HG02943 (cell line): ENCODE results near the gene SLX4IP.

Experiments used
- ATAC-seq: cut with Tn5 transposase; IDR thresholded peaks from one replicate; pipeline ENCODE4 v1.9.1; 2021; ENCODE audit warnings: mild to moderate bottlenecking, low read depth, moderate library complexity; ENCODE audit not compliant: unreplicated experiment

SLX4IP gene

DNA sequence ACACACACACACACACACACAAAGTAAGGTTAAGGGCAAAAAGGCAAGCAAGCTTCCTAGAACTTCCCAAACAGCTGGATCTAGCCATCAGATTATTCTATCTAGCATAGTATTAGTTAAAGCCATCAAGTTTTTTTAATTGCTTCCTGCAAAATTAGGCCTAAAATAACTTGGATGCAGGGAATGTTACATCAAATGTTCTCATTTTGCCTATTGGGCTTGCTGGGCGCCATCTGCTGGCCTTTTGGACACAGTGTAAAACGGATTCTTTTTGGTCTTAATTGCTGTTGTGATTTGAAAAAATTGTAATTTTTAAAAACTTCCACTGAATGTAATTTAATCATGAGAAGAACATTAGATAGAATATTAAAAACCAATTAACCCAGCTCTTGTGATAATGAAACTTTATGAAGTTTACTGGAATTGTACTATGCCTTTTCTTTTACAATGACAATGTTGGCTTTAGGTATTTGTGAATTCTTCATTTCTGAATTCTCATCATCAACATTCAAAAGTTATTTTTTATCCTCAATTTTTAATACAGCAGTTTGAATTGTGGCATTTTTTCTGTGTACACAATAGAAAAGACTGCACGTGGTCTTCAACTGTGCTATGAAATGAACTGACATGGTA is 7.9 kb upstream of the SLX4IP start:
- ATAC-seq = no peak

- no peak for ATAC-seq
Observed at GRCh38 chr20:10428008-10428407, 7.1 kb upstream of the SLX4IP start.

GRCh38 chr20:10429443-10429981 is 5.6 kb upstream of the SLX4IP start:
- no peak for ATAC-seq

- no peak for ATAC-seq
Observed at GRCh38 chr20:10430000-10430466, 5.1 kb upstream of the SLX4IP start.

DNA sequence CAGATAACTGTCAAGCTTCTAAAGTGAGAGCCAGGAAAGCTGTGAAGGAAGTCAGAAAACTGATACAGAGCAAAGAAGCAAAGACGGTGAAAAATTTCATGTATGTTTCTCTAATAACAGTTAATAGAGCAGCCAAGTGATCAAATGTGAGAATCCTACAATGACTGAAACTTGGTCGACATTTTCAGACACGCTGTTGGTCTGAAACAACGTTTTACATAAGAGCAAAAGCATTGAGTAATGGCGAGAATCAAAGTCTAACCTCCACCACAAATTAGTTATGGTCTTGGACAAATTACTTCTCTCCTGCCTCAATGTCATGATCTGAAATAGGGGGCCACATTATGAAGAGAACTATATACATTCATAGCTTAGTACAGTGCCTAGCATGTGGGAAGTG is 4.4 kb upstream of the SLX4IP start:
- ATAC-seq = no peak

GRCh38 chr20:10432079-10432478 is 3.0 kb upstream of the SLX4IP start:
- ATAC-seq = no peak

DNA sequence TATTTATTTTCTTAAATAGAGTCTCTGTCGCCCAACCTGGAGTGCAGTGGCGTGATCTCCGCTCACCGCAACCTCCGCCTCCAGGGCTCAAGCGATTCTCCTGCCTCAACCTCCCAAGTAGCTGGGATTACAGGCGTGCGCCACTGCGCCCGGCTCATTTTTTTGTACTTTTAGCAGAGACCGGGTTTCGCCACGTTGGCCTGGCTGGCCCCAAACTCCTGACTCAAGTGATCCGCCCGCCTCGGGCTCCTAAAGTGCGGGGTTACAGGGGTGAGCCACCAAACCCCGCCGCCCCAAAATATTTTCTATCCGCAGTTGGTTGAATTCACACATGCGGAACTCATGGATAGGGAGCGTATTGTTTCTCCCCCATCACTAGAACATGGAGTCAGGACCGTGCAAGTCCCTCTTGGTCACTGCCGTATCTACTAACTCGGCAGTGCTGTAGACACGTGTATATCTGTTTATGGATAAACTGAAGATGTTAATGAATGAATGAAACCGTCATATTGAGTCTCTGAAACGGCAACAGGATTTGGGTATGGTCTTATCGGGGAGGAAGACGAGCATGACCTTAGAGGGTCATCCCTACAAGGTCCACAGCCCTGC is 2.0 kb upstream of the SLX4IP start:
- no peak for ATAC-seq

GRCh38 chr20:10433623-10434466 is 1.3 kb upstream of the SLX4IP start, which contains the start of gene MKKS:
TSS of gene MKKS (minus strand) at chr20:10434222. CDS start at chr20:10413514, 20,708 bp downstream.
- peak; percentile 55 for ATAC-seq

DNA sequence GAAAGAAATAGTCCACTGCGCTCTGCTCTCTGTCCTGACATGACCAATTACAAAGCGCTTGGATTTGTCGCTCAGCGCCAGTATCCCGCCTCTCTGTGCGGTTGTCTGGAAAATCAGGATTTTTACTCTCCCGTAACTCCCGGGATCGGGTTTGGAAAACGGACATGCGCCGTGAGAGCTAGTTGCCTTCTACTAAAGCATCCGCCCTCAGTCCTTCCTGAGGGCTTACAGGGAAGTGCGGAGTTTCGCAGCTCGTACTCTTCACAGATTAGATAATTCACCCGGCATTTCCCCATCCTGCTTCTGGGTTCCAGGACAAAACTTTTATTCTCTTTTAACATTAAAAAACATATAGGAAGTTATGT is 656 bp upstream of the SLX4IP start:
- peak; percentile 36 for ATAC-seq

- no peak for ATAC-seq
Observed at GRCh38 chr20:10436053-10436699, 1.1 kb downstream of the SLX4IP start.

GRCh38 chr20:10438217-10438616 is 3.1 kb downstream of the SLX4IP start:
- ATAC-seq = no peak

- no peak for ATAC-seq
Observed at GRCh38 chr20:10443936-10444335, 8.8 kb downstream of the SLX4IP start.

DNA sequence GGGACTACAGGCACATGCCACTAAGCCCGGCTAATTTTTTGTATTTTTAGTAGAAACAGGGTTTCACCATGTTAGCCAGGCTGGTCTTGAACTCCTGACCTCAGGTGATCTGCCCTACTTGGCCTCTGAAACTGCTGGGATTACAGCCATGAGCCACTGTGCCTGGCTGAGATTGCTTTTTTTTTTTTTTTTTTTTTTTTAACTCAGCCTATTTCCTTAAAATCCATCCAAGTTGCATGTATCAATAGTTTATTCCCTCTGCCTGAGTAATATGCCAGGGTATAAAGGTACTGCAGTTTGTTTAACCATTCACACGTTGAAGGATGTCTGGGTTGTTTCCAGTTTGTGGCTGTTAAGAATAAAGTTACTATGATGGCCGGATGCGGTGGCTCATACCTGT is 10.7 kb downstream of the SLX4IP start:
- no peak for ATAC-seq

DNA sequence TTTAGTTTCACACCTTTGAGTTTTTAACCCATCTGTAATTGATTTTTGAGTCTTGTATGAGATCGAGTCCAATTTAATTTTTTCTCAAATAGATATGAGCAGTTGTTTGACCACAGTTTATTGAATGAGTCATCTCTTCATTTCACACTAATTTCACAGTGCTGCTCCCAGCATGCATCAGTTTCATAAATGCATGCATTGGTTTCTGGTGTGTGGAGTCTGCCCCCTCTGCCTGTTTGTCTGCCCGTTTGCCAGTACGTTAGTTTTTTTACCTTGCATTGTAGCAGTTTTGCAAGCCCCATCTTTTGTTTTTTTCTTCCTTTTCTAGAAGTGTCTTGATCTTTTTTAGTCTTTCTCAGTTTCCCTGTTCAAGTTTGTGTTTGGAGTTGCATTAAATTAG is 11.9 kb downstream of the SLX4IP start:
- peak; percentile 98 for ATAC-seq

GRCh38 chr20:10448270-10449156 is 13.4 kb downstream of the SLX4IP start:
- no peak for ATAC-seq

- no peak for ATAC-seq
Observed at GRCh38 chr20:10449270-10449669, 14.2 kb downstream of the SLX4IP start.

GRCh38 chr20:10453241-10453640 is 18.1 kb downstream of the SLX4IP start:
- peak; percentile 67 for ATAC-seq

GRCh38 chr20:10454151-10454750 is 19.1 kb downstream of the SLX4IP start:
- no peak for ATAC-seq

- no peak for ATAC-seq
Observed at GRCh38 chr20:10461495-10461894, 26.4 kb downstream of the SLX4IP start.
